GM23248 (cell line): ENCODE measurements around the gene LRP3. TPM values are rescaled to one million over a fixed set of nuclear protein-coding genes. Genes with fewer than 3 reads are reported as not detected.

ENCODE experiments used
- DNase-seq: peaks from one replicate; pipeline ENCODE4 v3.0.0-alpha.2; 2015
- H2AFZ ChIP-seq: fragments of 200-600 bp; sonication (generic); 2 replicates; pipeline ENCODE4 v1.6.1; 2016; ENCODE audit warnings: antibody characterized with exemption
- H3F3A ChIP-seq: fragments of 200-600 bp; sonication (generic); 2 replicates; pipeline ENCODE4 v1.6.1; 2016; ENCODE audit warnings: mild to moderate bottlenecking, antibody characterized with exemption, mixed run types; ENCODE audit not compliant: insufficient read depth
- H3K27ac ChIP-seq: fragments of 200-600 bp; sonication (generic); 2 replicates; pipeline ENCODE4 v1.5.1; 2016; ENCODE audit warnings: mild to moderate bottlenecking
- H3K27me3 ChIP-seq: fragments of 200-600 bp; sonication (generic); replicated peaks from 2 replicates; pipeline ENCODE4 v1.6.1; 2016; ENCODE audit warnings: mild to moderate bottlenecking; ENCODE audit not compliant: insufficient read depth
- H3K36me3 ChIP-seq: fragments of 200-600 bp; sonication (generic); 2 replicates; pipeline ENCODE4 v1.6.1; 2016; ENCODE audit warnings: low read depth, mild to moderate bottlenecking
- H3K4me1 ChIP-seq: fragments of 200-600 bp; sonication (generic); 2 replicates; pipeline ENCODE4 v1.6.1; 2016; ENCODE audit warnings: mild to moderate bottlenecking; ENCODE audit not compliant: insufficient read depth
- H3K4me2 ChIP-seq: fragments of 200-600 bp; sonication (generic); one replicate; pipeline ENCODE4 v1.6.1; 2016; ENCODE audit warnings: mild to moderate bottlenecking; ENCODE audit not compliant: unreplicated experiment
- H3K4me3 ChIP-seq: fragments of 200-600 bp; sonication (generic); 2 replicates; pipeline ENCODE4 v1.5.1; 2016; ENCODE audit warnings: mild to moderate bottlenecking
- H3K79me2 ChIP-seq: fragments of 200-600 bp; sonication (generic); 2 replicates; pipeline ENCODE4 v1.6.1; 2016; ENCODE audit warnings: mild to moderate bottlenecking; ENCODE audit not compliant: insufficient read depth
- H3K9ac ChIP-seq: fragments of 200-600 bp; sonication (generic); 2 replicates; pipeline ENCODE4 v1.6.1; 2016; ENCODE audit warnings: mild to moderate bottlenecking
- H3K9me2 ChIP-seq: fragments of 200-600 bp; sonication (generic); 2 replicates; pipeline ENCODE4 v1.6.1; 2016; ENCODE audit warnings: mixed run types, mild to moderate bottlenecking, moderate library complexity; ENCODE audit not compliant: insufficient read depth
- H3K9me3 ChIP-seq: fragments of 200-600 bp; sonication (generic); one replicate; pipeline ENCODE4 v1.6.1; 2017; ENCODE audit warnings: low read depth
- H4K20me1 ChIP-seq: fragments of 200-600 bp; sonication (generic); 2 replicates; pipeline ENCODE4 v1.6.0; 2016; ENCODE audit not compliant: insufficient read depth
- EZH2 ChIP-seq: fragments of 200-600 bp; sonication (generic); IDR thresholded peaks from 2 replicates; pipeline ENCODE4 v1.6.1; 2018; ENCODE audit warnings: antibody characterized with exemption, mild to moderate bottlenecking; ENCODE audit not compliant: insufficient read depth, poor library complexity, severe bottlenecking
- EZH2phosphoT487 ChIP-seq: fragments of 200-600 bp; sonication (generic); IDR thresholded peaks from 2 replicates; pipeline ENCODE4 v1.6.1; 2018; ENCODE audit warnings: antibody characterized with exemption, moderate library complexity, mild to moderate bottlenecking, low read depth; ENCODE audit not compliant: insufficient read depth
- WGBS, 2 experiments: methylation state at CpG; one replicate each; pipeline ENCODE4 v1.1.6; 2015 to 2017; ENCODE audit warnings: low lambda C conversion rate in 2 of 2, low coverage in 1 of 2; ENCODE audit errors: missing lambda C conversion rate in 2 of 2; 5-methylcytosine and 5-hydroxymethylcytosine counted together
- in situ Hi-C: fragments of 300-500 bp; cut with MboI; formaldehyde crosslinking; loops from 2 replicates; pipeline ENCODE4 v1.15.0; 2020
- polyA plus RNA-seq: library from polyadenylated mRNA; unstranded; fragments of >200 nt; fragmentation: Nextera tagmentation; extraction: Ambion mirVana; gene quantifications from 2 replicates; pipeline ENCODE4 v1.2.1, GENCODE V29; 2016
- total RNA-seq: library from RNA; depleted of rRNA; stranded (reverse); fragments of >200 nt; shearing (Covaris generic); gene quantifications from 2 replicates; pipeline ENCODE4 v1.2.3, GENCODE V29; 2014

LRP3 gene
- total and polyA plus RNA-seq, 2 experiments from 2014 or later: 2.9 to 58.3 TPM

DNA sequence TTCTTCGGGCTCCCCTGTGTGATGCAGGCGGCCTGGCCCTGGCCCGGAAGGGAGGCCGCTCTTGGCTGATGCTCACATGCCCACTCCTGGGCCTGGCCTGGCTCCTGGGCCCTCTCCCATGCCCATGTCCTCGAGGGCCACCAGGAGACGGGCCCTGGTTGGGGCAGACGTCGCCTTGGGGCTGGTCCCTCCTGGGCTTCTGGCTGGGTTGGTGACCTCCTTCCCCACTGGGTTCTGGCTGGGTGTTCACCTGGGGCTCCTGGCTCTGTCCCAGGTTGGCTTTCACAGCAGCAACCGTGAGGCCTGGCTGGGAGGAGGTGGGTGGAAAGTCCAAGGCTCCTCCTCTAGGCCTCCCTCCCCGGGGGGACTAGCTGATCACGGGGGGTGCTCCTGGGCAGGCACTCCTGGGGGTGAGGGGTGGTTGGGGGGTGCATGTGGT, 47.0 kb downstream of the LRP3 start:
- no peaks in the 10 kb centered on the region; the same call in 1 of the 2 replicates for H3K4me1 ChIP-seq
- H3K36me3 ChIP-seq: no peaks in the 10 kb centered on the region
- TF ChIP-seq EZH2: no peak
- no peak for TF ChIP-seq EZH2phosphoT487
- no peaks in the 10 kb centered on the region for H3K9me3 ChIP-seq
- no peak overlapping the region for H2AFZ ChIP-seq
- no peak for DNase-seq
- in situ Hi-C loops: no loop called here
- no peak overlapping the region for H3K4me2 ChIP-seq
- H3K9me2 ChIP-seq: no peaks in the 10 kb centered on the region
- H3K27ac ChIP-seq: no peak overlapping the region
- H4K20me1 ChIP-seq: no peaks in the 10 kb centered on the region
- H3K27me3 ChIP-seq: no peaks in the 10 kb centered on the region
- 0 out of 2 replicates have a peak overlapping the region, but pooled peaks have one; percentile 36 for H3K9ac ChIP-seq
- 70 to 75% methylated on average over 8 to 10 of the region's 11 CpGs for WGBS, 2 experiments
- no peaks in the 10 kb centered on the region for H3K79me2 ChIP-seq
- no peak overlapping the region for H3K4me3 ChIP-seq
- H3F3A ChIP-seq: no peaks in the 10 kb centered on the region

DNA sequence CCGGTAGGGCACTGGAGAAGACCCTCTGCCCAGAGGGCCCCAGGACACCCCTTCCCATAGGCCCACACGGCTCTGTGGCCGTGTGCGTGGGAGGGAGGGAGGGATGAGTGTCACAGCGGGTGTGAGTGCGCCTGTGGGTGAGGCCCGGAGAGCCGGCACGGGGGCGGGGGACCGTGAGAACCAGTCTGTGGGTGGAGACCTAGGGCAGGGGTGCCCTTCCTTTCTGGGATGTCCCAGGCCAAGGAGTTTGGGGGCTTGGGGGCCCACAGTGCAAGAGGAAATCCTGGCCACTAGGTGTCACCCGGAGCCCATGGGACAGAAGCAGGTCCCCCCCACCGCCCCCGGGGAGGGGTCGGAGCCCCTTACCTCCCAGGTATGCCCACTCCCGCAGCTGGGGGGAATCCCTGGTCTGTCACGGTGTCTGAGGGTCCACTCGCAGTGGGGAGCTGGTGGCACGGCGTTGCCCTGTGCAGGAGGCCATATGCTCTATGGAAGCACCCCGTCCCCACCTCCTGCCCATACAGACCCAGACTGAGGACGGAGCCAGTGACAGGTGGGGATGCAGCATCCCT, 47.5 kb downstream of the LRP3 start:
- in situ Hi-C loops: no loop called here
- no peaks in the 10 kb centered on the region for H3K27me3 ChIP-seq
- H3K4me3 ChIP-seq: no peak overlapping the region
- peak overlapping the region; percentile 36; the same call in 1 of the 2 replicates for H3K9ac ChIP-seq
- H3K4me2 ChIP-seq: peak overlapping the region; percentile 43
- WGBS, 2 experiments: 6 to 15% methylated on average over 7 to 20 of the region's 22 CpGs
- no peak overlapping the region for H3K27ac ChIP-seq
- no peaks in the 10 kb centered on the region for H3F3A ChIP-seq
- no peaks in the 10 kb centered on the region; the same call in 1 of the 2 replicates for H3K4me1 ChIP-seq
- no peak overlapping the region for H2AFZ ChIP-seq
- no peaks in the 10 kb centered on the region for H3K36me3 ChIP-seq
- H4K20me1 ChIP-seq: no peaks in the 10 kb centered on the region
- no peaks in the 10 kb centered on the region for H3K9me3 ChIP-seq
- no peaks in the 10 kb centered on the region for H3K9me2 ChIP-seq
- no peaks in the 10 kb centered on the region for H3K79me2 ChIP-seq
- TF ChIP-seq EZH2 (no peak), EZH2phosphoT487 (no peak)
- DNase-seq: peak; percentile 83

DNA sequence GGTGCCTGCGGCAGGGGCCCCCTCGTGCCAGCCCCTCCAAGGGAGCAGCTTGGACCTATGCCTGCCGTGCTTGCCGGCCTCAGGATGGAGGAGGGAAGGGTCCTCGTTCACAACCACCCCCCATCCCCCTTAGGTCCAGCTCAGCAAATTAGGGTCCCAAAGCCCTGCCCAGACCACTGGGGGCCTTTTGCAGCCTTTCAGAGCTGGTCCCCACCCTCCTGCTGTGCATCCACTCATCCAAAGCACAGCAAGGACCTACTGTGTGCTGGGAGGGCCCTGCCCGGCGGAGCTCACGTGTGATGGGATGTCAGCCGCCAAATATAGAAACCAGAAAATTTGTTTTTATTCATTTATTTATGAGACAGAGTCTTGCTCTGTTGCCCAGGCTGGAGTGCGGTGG, 48.0 kb downstream of the LRP3 start:
- no peak overlapping the region for H3K9ac ChIP-seq
- H3K4me2 ChIP-seq: no peak overlapping the region
- H3K79me2 ChIP-seq: no peaks in the 10 kb centered on the region
- DNase-seq: no peak
- no peaks in the 10 kb centered on the region for H3K36me3 ChIP-seq
- H3K27ac ChIP-seq: no peak overlapping the region
- in situ Hi-C loops: no loop called here
- H3K9me3 ChIP-seq: no peaks in the 10 kb centered on the region
- WGBS, 2 experiments: 52 to 61% methylated on average over 10 of the region's 10 CpGs
- no peaks in the 10 kb centered on the region; the same call in 1 of the 2 replicates for H3K4me1 ChIP-seq
- H3F3A ChIP-seq: no peaks in the 10 kb centered on the region
- H3K9me2 ChIP-seq: no peaks in the 10 kb centered on the region
- no peaks in the 10 kb centered on the region for H4K20me1 ChIP-seq
- no peak overlapping the region for H2AFZ ChIP-seq
- no peak overlapping the region for H3K4me3 ChIP-seq
- TF ChIP-seq EZH2phosphoT487: no peak
- no peak for TF ChIP-seq EZH2
- no peaks in the 10 kb centered on the region for H3K27me3 ChIP-seq

DNA sequence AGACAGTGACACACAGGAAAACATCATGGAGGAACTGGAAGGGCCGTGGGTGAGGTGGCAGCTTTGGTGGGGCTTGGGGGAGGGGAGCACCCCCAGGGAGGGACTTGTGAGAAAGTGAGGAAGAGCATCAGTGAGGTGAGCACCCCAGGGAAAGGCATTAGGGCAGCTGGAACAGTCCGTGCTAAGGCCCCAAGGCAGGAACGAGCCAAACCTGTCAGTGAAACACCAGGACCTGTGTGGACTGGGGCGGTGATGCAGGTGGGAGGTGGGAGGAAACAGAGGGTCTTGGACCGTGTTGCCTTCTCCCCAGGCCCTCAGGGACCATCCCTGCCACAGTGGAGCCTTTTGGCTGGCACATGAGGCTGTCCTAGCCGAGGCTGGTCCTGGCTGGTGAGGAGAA, 48.8 kb downstream of the LRP3 start:
- H3K9ac ChIP-seq: no peak overlapping the region
- H3K79me2 ChIP-seq: no peaks in the 10 kb centered on the region
- H3K4me3 ChIP-seq: no peak overlapping the region
- in situ Hi-C loops: no loop called here
- H3K27me3 ChIP-seq: no peaks in the 10 kb centered on the region
- no peak for DNase-seq
- H3K9me3 ChIP-seq: no peaks in the 10 kb centered on the region
- no peaks in the 10 kb centered on the region for H4K20me1 ChIP-seq
- H3F3A ChIP-seq: no peaks in the 10 kb centered on the region
- H2AFZ ChIP-seq: no peak overlapping the region
- no peak overlapping the region for H3K27ac ChIP-seq
- H3K4me1 ChIP-seq: no peaks in the 10 kb centered on the region; the same call in 1 of the 2 replicates
- no peak for TF ChIP-seq EZH2
- no peak for TF ChIP-seq EZH2phosphoT487
- WGBS, 2 experiments: 58% methylated on average over 6 of the region's 6 CpGs
- no peaks in the 10 kb centered on the region for H3K36me3 ChIP-seq
- H3K9me2 ChIP-seq: no peaks in the 10 kb centered on the region
- no peak overlapping the region for H3K4me2 ChIP-seq
